ENCODE data around the gene ZSCAN12.
"Not testable (repeated sequence)": the region's sequence is repeated elsewhere in the genome, so short reads cannot be mapped to it uniquely, and the experiment has no call there.

ZSCAN12 gene

DNA sequence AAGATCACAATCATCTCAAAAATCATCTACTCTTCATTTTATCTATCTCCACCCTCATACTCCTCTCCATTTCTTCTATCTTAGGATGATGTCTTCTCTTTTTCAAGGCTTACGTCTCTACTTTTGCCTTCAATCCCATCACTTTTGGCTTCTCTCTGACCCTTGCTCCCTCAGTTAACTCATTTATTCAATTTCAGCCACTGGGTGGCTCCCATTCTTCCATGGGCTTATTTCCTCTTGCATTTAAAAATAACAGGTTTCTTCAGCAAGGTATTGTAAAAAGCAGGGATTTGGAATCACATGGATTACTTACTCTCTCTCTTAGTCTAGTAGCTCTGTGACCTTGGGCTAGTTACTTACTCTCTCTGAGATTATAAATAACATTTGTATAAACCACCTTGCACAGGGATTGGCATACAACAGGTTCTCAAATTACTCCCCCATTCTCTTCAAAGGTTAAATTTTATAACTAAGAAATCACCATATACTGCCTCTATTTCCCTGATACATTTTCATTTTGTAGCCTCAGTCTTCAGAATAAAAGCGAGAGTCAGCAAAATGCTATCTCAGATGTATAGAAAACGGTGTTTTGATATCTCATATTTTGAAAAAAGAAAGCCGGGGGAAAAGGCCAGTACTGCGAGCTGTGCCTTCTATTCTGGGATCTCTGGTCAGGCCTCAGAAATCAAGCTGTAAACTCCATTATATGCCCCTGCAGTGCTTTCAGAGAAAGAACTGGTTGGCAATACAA, 5.5 kb downstream of the ZSCAN12 start:
- no peak for DNase-seq

DNA sequence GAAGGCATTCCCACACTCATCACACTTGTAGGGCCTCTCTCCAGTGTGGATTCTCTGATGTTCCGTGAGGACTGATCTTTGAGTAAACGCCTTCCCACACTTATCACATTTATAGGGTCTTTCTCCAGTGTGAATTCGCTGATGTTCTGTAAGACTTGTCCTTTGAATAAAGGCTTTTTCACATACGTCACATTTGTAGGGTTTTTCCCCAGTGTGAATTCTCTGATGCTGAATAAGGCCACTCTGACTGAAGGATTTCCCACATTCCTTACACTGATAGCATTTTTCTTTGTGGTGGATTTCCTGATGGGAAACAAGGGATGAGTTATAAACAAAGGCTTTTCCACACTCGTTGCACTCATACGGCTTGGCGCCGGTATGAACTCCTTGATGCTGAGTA, 8.9 kb downstream of the ZSCAN12 start:
- no peak for DNase-seq

DNA sequence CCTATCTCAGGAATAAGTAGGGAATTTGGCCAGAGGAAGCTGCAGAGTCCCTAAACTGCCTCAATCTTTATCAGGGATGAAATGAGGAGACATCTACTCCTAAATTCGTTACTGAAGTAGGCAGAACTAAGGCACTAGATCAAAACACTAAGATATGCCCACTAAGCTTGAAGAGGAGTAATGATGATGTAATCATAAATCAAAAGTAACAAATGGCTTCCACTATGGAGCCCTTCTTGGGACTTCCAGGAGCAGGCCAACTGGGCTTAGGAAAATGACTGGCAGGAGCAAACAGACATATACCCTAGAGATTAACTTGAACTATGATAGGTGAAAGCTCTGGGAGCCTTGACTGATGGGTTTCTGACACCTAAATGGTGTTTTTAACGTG, 15.4 kb downstream of the ZSCAN12 start:
- no peak for DNase-seq

DNA sequence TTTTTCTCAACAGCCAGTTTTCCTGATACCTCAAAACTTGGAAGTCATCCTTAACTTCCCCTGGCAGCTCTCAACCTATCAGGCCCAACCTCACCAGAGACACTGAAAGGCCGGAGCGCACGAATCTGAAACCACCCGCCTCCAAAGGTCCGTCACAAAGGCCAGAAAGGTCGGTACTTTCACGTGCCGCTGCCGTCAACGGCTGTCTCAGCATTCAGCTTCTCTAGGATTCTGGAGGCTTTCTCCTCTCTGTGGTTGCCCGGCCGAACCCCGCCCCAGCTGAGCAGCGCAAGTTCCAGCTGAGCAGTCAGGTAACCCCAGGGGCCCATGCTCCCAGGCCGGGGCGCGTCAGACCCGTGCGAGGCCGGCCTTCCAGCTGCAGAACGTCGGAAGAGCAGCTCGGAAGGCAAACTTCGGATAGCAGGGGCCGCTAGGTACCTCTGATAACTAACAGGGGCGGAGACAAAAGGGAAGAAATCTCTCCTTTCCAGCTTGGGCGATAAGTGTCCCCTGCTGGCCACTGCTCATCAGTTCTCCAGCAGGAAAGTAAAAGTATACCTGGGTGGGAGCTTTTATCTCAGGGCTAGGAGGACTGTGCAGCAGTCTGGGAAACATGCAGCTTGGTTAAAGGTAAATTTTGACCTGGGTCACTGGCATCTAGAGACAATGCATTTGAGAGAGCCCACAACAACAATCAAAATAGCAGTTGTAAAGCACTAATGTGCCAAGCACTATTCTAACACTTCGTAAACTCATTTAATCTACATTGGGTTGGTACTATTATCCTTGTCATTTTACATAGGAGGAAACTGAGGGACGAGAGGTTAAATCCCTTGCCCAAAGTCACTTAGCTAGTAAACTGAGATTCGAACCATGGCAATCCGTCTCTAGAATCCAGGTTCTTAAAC, 16.1 kb downstream of the ZSCAN12 start:
- DNase-seq = peak; percentile 74

DNA sequence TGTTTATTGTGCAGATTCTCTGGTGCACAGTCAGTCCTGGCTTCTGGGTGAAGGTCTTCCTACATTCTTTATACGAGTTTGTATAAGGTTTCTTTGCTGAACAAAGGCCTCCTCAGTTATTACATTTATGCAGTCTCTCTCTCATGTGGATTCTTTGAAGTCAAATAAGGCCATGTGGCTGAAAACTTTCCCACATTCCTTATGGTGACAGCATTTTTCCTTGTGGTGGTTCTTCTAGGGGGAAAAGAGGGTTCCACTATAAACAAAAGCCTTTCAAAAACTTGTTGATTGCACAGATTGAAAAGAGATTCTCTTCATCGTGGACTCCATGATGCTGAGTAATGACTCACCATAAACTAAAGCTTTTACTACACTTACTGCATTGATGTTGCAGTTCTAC, 19.2 kb downstream of the ZSCAN12 start:
- no peak for DNase-seq

- DNase-seq = no peak
Measured at GRCh38 chr6:28378644-28379043, 20.9 kb downstream of the ZSCAN12 start.

- no peak for DNase-seq
Measured at GRCh38 chr6:28377879-28378278, 21.7 kb downstream of the ZSCAN12 start.

DNA sequence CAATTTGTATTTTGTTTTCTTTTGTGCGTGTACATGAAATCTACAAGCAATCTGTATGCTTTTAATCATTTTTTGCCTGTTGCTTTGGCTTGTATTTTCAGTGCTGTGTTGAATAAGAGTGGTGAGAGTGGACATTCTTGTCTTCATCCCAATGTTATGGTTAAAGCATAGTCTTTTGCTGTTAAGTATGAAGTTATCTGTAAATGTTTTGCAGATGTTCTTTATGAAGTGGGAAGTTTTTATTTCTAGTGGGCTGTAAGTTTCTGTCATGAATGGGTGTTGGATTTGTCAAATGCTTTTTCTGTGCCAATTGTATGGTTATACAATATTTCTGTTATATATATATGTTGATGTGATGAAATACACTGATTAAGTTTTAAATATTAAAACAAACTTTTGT, 25.6 kb downstream of the ZSCAN12 start:
- no peak for DNase-seq

DNA sequence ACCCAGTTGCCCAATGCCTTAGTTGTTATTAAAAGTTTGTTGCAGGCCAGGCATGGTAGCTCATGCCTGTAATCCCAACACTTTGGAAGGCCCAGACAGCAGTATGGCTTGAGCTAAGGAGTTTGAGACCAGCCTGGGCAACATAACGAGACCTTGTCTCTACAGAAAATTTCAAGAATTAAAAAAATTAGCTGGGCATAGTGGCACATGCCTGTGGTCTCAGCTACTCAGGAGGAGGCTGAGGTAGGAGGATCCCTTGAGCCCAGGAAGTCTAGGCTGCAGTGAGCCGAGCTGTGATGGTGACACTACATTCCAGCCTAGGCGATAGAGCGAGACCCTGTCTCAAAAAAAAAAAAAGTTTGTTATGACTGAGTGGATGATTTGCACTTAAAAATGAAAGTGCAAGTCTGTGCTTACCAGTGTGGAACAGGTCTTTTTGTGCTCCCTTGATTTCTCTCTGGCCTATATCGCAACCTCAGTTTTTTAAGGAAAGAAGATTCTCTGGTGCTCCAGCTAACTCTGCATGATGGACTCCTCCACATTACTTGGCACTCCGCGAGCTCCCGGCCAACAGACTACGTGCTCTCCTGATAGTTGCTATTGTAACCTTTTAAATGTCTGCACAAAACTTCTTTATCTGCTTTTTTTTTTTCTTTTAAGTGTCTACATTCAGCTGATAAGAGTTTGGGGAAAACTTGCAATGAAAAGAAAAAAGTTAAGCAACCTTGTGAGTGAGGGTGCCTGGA, 27.7 kb downstream of the ZSCAN12 start:
- no peak for DNase-seq

GRCh38 chr6:28371280-28371679, 28.3 kb downstream of the ZSCAN12 start:
- DNase-seq = no peak

DNA sequence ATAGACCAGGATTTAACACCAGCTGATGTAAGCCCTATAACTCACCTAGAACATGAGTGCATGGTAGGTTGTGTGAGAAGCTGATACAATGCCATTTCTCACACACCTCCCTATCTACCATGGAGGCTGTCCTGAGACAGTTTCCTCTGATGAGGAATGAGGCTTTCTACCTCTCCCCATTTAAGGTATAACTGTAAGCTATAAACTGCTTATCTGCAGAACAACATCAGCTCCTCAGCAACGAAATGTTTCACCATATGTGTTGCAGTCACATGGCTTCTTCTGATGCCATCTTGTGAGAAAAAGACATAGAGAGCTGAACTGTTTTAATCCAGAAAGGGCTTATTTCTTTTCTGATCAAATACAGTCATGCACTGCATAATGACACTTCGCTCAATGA, 29.1 kb downstream of the ZSCAN12 start:
- DNase-seq = no peak

GRCh38 chr6:28369463-28369862, 30.1 kb downstream of the ZSCAN12 start:
- no peak for DNase-seq

DNA sequence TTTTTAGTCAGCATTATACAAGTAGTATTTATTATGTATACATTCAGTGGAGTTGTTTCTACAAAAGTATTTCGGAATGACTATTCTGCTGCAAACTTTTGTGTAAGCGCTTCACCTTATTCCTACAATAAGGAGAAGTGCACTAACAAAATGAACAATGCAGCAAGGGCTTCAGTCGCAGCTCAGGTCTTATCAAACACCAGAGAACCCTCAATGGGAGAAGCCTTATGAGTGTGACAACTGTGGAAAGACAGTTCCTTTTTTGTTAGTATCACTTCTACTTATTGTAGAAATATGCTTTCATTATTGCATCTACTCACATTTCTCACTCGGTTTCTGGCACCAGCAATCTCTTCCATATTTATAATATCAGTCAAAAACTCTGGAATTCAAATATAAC, 31.0 kb downstream of the ZSCAN12 start:
- no peak for DNase-seq

DNA sequence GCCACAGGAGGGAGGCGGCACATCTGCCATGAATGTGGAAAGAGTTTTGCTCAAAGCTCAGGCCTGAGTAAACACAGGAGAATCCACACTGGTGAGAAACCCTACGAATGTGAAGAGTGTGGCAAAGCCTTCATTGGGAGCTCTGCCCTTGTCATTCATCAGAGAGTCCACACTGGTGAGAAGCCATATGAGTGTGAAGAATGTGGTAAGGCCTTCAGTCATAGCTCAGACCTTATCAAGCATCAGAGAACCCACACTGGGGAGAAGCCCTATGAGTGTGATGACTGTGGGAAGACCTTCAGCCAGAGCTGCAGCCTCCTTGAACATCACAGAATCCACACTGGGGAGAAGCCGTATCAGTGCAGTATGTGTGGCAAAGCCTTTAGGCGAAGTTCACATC, 34.0 kb downstream of the ZSCAN12 start:
- not testable (repeated sequence) for DNase-seq

DNA sequence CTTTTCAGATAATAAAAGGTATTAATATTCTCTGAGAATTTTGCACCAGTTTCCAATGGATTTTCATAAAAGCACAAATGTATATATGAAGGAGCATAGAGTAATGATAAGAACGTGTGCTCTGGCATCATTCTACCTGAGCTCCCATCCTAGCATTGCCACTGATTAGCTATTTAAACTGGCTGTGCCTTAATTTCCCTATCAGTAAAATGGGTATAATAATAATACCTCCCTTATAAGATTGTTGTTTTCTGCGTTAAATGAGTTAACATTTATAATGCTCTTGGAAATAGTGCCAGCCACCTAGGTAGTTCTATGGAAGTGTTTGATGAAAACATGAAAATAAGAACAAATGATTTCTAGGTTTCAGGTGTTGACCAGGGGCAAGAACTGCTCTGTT, 38.6 kb downstream of the ZSCAN12 start:
- DNase-seq = no peak

DNA sequence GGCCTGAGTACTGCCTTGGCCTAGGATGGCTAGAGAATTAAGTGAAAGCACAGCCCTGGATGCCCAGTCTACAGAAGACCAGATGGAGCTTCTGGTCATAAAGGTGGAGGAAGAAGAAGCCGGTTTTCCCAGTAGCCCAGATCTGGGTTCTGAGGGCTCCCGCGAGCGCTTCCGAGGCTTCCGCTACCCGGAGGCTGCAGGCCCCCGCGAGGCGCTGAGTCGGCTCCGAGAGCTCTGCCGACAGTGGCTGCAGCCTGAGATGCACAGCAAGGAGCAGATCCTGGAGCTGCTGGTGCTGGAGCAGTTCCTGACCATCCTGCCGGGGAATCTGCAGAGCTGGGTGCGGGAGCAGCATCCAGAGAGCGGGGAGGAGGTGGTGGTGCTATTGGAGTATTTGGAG, 40.0 kb downstream of the ZSCAN12 start:
- not testable (repeated sequence) for DNase-seq

GRCh38 chr6:28357036-28357435, 42.5 kb downstream of the ZSCAN12 start:
- no peak for DNase-seq

GRCh38 chr6:28356666-28357020, 42.9 kb downstream of the ZSCAN12 start:
- DNase-seq = no peak

- DNase-seq = peak; percentile 88
Measured at GRCh38 chr6:28355743-28356665, 43.5 kb downstream of the ZSCAN12 start.

- DNase-seq = no peak
Measured at GRCh38 chr6:28354688-28355554, 44.6 kb downstream of the ZSCAN12 start.

DNA sequence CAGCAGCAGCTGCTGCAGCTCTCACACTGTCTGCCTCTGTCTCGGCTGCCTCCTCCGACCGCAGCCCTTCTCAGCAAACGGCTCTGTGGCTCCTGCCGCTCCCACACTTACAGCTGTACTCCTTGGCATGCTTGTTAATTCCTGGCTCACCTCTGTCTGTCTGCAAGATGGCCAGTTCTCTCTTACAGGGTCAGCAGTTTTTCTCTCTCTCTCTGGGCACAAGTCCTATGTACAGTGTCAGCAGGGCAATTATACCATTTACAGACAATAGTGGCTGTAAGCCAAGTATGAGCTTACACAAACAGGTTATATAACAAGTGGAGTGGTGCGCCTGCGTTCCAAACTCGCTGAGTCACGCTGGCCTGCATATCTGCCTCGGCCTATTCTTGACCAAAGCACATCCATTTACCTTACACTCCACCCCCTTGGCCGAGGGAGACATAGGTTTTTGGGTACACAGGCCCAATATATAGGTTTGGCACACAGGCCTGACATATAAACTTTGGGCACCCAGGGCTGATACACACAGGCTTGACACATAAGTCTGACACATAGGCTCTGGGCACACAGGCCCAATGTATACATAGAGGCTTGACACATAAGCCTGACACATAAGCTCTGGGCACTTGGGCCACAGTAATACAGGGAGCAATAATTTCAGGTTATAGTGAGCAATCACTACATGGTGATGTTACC, 45.4 kb downstream of the ZSCAN12 start:
- DNase-seq = peak; percentile 82

All from DMS153 (cell line).